ENCODE measurements around the gene ARPIN. TPM values are rescaled to one million over a fixed set of nuclear protein-coding genes. Genes with fewer than 3 reads are reported as not detected.

ARPIN gene
- total RNA-seq, 6 experiments from 2014 or later = 4.9 to 8.1 (median 6.9) TPM

- intact Hi-C loops (cut with DNase I) = loop anchor here (10.0 kb wide), 2 partner anchors 162 to 182 kb away; no protein-coding TSS in a partner anchor
- no peaks in the 10 kb centered on the region for H3K4me1 ChIP-seq
- no peaks in the 10 kb centered on the region for H3K9me3 ChIP-seq
- no peaks in the 10 kb centered on the region for H3K27me3 ChIP-seq
- no peak overlapping the region for H3K4me3 ChIP-seq
- no peak overlapping the region for H3K27ac ChIP-seq
- TF ChIP-seq CTCF (IDR thresholded peaks at IDR 0.05) (no peak), POLR2A (IDR thresholded peaks at IDR 0.05) (no peak)
- ATAC-seq (no peak), DNase-seq (peak in 1 of 3 donors; percentile 26)
- no peaks in the 10 kb centered on the region for H3K36me3 ChIP-seq
- 96% methylated on average over 4 of the region's 15 CpGs for WGBS (ENCODE audit: insufficient coverage, low coverage, low lambda C conversion rate, missing lambda C conversion rate)
Observed at GRCh38 chr15:89903015-89903857, 9.5 kb downstream of the ARPIN start.

- H3K36me3 ChIP-seq = no peaks in the 10 kb centered on the region
- ATAC-seq (no peak), DNase-seq (no peak)
- intact Hi-C loops (cut with DNase I) = loop anchor here (10.0 kb wide), 2 partner anchors 164 to 184 kb away; no protein-coding TSS in a partner anchor
- no peak overlapping the region for H3K4me3 ChIP-seq
- H3K27ac ChIP-seq = no peak overlapping the region
- 81% methylated on average over 4 of the region's 6 CpGs for WGBS (ENCODE audit: insufficient coverage, low coverage, low lambda C conversion rate, missing lambda C conversion rate)
- no peak for TF ChIP-seq CTCF (IDR thresholded peaks at IDR 0.05)
- no peak for TF ChIP-seq POLR2A (IDR thresholded peaks at IDR 0.05)
- H3K9me3 ChIP-seq = no peaks in the 10 kb centered on the region
- H3K27me3 ChIP-seq = no peaks in the 10 kb centered on the region
- H3K4me1 ChIP-seq = peaks cover 0 to 3% (median 0%) of the 10 kb centered on the region in 4 donors
Observed at GRCh38 chr15:89900849-89901248, 11.9 kb downstream of the ARPIN start.

GRCh38 chr15:89899951-89900567, 12.7 kb downstream of the ARPIN start:
- no peak for ATAC-seq
- Histone ChIP-seq H3K36me3 (no peaks in the 10 kb centered on the region), H3K4me3 (no peak overlapping the region), H3K4me1 (peaks cover 0 to 3% (median 0%) of the 10 kb centered on the region in 4 donors), H3K27me3 (no peaks in the 10 kb centered on the region), H3K9me3 (no peaks in the 10 kb centered on the region), H3K27ac (no peak overlapping the region)
- WGBS (ENCODE audit: insufficient coverage, low coverage, low lambda C conversion rate, missing lambda C conversion rate) = 82% methylated on average over 3 of the region's 3 CpGs
- intact Hi-C loops (cut with DNase I) = loop anchor here (10.0 kb wide), 2 partner anchors 165 to 185 kb away; no protein-coding TSS in a partner anchor
- TF ChIP-seq POLR2A (IDR thresholded peaks at IDR 0.05) (no peak), CTCF (IDR thresholded peaks at IDR 0.05) (no peak)
- no peak for DNase-seq

GRCh38 chr15:89899295-89899945, 13.3 kb downstream of the ARPIN start:
- WGBS (ENCODE audit: insufficient coverage, low coverage, low lambda C conversion rate, missing lambda C conversion rate) = 65% methylated on average over 7 of the region's 12 CpGs
- DNase-seq = no peak
- Histone ChIP-seq H3K4me1 (peaks cover 0 to 3% (median 0%) of the 10 kb centered on the region in 4 donors), H3K27ac (no peak overlapping the region), H3K27me3 (no peaks in the 10 kb centered on the region), H3K4me3 (no peak overlapping the region), H3K9me3 (no peaks in the 10 kb centered on the region), H3K36me3 (no peaks in the 10 kb centered on the region)
- intact Hi-C loops (cut with DNase I) = no loop called here
- TF ChIP-seq POLR2A (IDR thresholded peaks at IDR 0.05) = no peak
- TF ChIP-seq CTCF (IDR thresholded peaks at IDR 0.05) = no peak
- peak in 2 of 4 donors; percentile 14 to 20 for ATAC-seq

Measured in right lobe of liver (tissue), 6 donors.